IMR-90 (cell line): ENCODE measurements around the gene E4F1. TPM values are rescaled to one million over a fixed set of nuclear protein-coding genes. Genes with fewer than 3 reads are reported as not detected.
"Not testable (repeated sequence)": the region's sequence is repeated elsewhere in the genome, so short reads cannot be mapped to it uniquely, and the experiment has no call there.

Experiments used
- ATAC-seq: fragments of 200-7000 bp; cut with Tn5 transposase; 2 replicates; pipeline ENCODE4 v1.9.1; 2020; ENCODE audit warnings: low read depth, mild to moderate bottlenecking, moderate library complexity
- BruUV-seq: library from RNA; stranded (reverse); fragments of 400-500 nt; replicated peaks from 2 replicates; lab custom pipeline; 2021; lab: Mats Ljungman, UMichigan
- CTCF ChIA-PET: fragments of 300-600 bp; formaldehyde crosslinking; extraction: SDS; loops from one replicate; lab custom pipeline; 2021; ENCODE audit warnings: antibody characterized with exemption; lab: Yijun Ruan, JAX
- POLR2A ChIA-PET: fragments of 300-600 bp; sonication (Branson Sonifier 250); formaldehyde crosslinking; loops from one replicate; lab custom pipeline; 2022; ENCODE audit warnings: antibody characterized with exemption; ENCODE audit not compliant: unreplicated experiment; lab: Charles Lee
- DNase-seq: peaks from one replicate; pipeline ENCODE4 v3.0.0; 2013
- H2AFZ ChIP-seq: replicated peaks from 2 replicates; pipeline ENCODE3; 2013; ENCODE audit warnings: low read length, mild to moderate bottlenecking; ENCODE audit not compliant: poor library complexity
- H2AK5ac ChIP-seq: 2 replicates; pipeline ENCODE4 v1.6.1; 2013; ENCODE audit warnings: low read depth, low read length, inconsistent platforms
- H2AK9ac ChIP-seq: replicated peaks from 2 replicates; pipeline ENCODE3; 2013; ENCODE audit warnings: mild to moderate bottlenecking, low read depth, low read length, moderate library complexity; ENCODE audit not compliant: poor library complexity
- H2BK120ac ChIP-seq: 2 replicates; pipeline ENCODE4 v1.6.1; 2013; ENCODE audit warnings: low read depth, low read length, inconsistent platforms
- H2BK15ac ChIP-seq: 3 replicates; pipeline ENCODE4 v1.6.1; 2013; ENCODE audit warnings: low read depth, low read length, inconsistent platforms
- H2BK20ac ChIP-seq: 2 replicates; pipeline ENCODE4 v1.6.1; 2013; ENCODE audit warnings: low read depth, mild to moderate bottlenecking, inconsistent platforms, low read length, moderate library complexity
- H2BK5ac ChIP-seq: 2 replicates; pipeline ENCODE4 v1.6.1; 2013; ENCODE audit warnings: mild to moderate bottlenecking, low read depth, low read length, inconsistent platforms; ENCODE audit not compliant: poor library complexity, severe bottlenecking
- H3K14ac ChIP-seq: replicated peaks from 2 replicates; pipeline ENCODE4 v1.6.1; 2013; ENCODE audit warnings: low read depth, low read length, inconsistent platforms
- H3K18ac ChIP-seq: 2 replicates; pipeline ENCODE4 v1.6.1; 2013; ENCODE audit warnings: low read depth, low read length, control low read depth
- H3K23ac ChIP-seq: 2 replicates; pipeline ENCODE4 v1.6.1; 2013; ENCODE audit warnings: low read depth, low read length, inconsistent platforms
- H3K27ac ChIP-seq: 2 replicates; pipeline ENCODE4 v1.5.1; 2013; ENCODE audit warnings: mild to moderate bottlenecking, control low read depth, low read length; ENCODE audit not compliant: insufficient read depth
- H3K27me3 ChIP-seq: 2 replicates; pipeline ENCODE4 v1.6.1; 2013; ENCODE audit warnings: low read length; ENCODE audit not compliant: control insufficient read depth, insufficient read depth
- H3K36me3 ChIP-seq: 2 replicates; pipeline ENCODE4 v1.6.1; 2013; ENCODE audit warnings: low read length, mixed read lengths; ENCODE audit not compliant: control insufficient read depth, insufficient read depth
- H3K4ac ChIP-seq: 2 replicates; pipeline ENCODE4 v1.6.1; 2013; ENCODE audit warnings: low read depth, low read length, inconsistent platforms
- H3K4me1 ChIP-seq: 2 replicates; pipeline ENCODE4 v1.6.1; 2013; ENCODE audit warnings: low read length, mixed read lengths; ENCODE audit not compliant: control insufficient read depth, insufficient read depth
- H3K4me2 ChIP-seq: 2 replicates; pipeline ENCODE4 v1.6.1; 2013; ENCODE audit warnings: low read depth, mild to moderate bottlenecking, control low read depth, low read length, moderate library complexity
- H3K4me3 ChIP-seq: 2 replicates; pipeline ENCODE4 v1.5.1; 2013; ENCODE audit warnings: low read depth, mild to moderate bottlenecking, control low read depth, low read length, moderate library complexity; ENCODE audit not compliant: insufficient read depth
- H3K56ac ChIP-seq: 2 replicates; pipeline ENCODE4 v1.6.1; 2013; ENCODE audit warnings: low read length, inconsistent platforms; ENCODE audit not compliant: insufficient read depth; ENCODE audit errors: extremely low read depth
- H3K79me1 ChIP-seq, 2 experiments: 2 replicates each; pipeline ENCODE4 v1.6.1; 2013; ENCODE audit warnings: low read length in 2 of 2, inconsistent platforms in 1 of 2, low read depth in 1 of 2
- H3K9ac ChIP-seq: 2 replicates; pipeline ENCODE4 v1.6.1; 2013; ENCODE audit warnings: low read depth, low read length, control low read depth
- H3K9me1 ChIP-seq: 2 replicates; pipeline ENCODE4 v1.6.1; 2013; ENCODE audit warnings: low read length, inconsistent platforms; ENCODE audit not compliant: insufficient read depth
- H3K9me3 ChIP-seq: 2 replicates; pipeline ENCODE4 v1.6.1; 2013; ENCODE audit warnings: low read length; ENCODE audit not compliant: control insufficient read depth, insufficient read depth
- H4K20me1 ChIP-seq: 2 replicates; pipeline ENCODE4 v1.6.1; 2013; ENCODE audit warnings: low read length, inconsistent platforms; ENCODE audit not compliant: insufficient read depth
- H4K5ac ChIP-seq: 2 replicates; pipeline ENCODE4 v1.6.1; 2013; ENCODE audit warnings: mild to moderate bottlenecking, low read depth, low read length, control low read depth
- H4K8ac ChIP-seq, 2 experiments: 2 replicates each; pipeline ENCODE4 v1.6.1; 2013; ENCODE audit warnings: low read depth in 2 of 2, low read length in 2 of 2, control low read depth in 1 of 2, inconsistent platforms in 1 of 2
- H4K91ac ChIP-seq: 2 replicates; pipeline ENCODE4 v1.6.1; 2013; ENCODE audit warnings: low read depth, low read length, inconsistent platforms; ENCODE audit not compliant: insufficient read depth
- MAZ ChIP-seq: IDR thresholded peaks from 2 replicates; pipeline ENCODE4 v1.6.1; 2012; ENCODE audit warnings: low read depth, mild to moderate bottlenecking, low read length, improper control_type of control experiment, moderate library complexity, borderline replicate concordance
- MXI1 ChIP-seq: IDR thresholded peaks from 2 replicates; pipeline ENCODE4 v1.6.1; 2012; ENCODE audit warnings: low read depth, mild to moderate bottlenecking, low read length, moderate library complexity, borderline replicate concordance
- RAD21 ChIP-seq: IDR thresholded peaks from 2 replicates; pipeline ENCODE4 v1.6.1; 2012; ENCODE audit warnings: low read length, improper control_type of control experiment
- WGBS, 2 experiments: methylation state at CpG; one replicate each; pipeline versions ENCODE4 v1.1.5 to v1.1.7; 2013; ENCODE audit warnings: missing lambda C conversion rate in 2 of 2; ENCODE audit not compliant: insufficient read length in 1 of 2; ENCODE audit errors: extremely low coverage in 2 of 2; 5-methylcytosine and 5-hydroxymethylcytosine counted together
- dilution Hi-C: fragments of 300-500 bp; cut with HindIII; formaldehyde crosslinking; loops from one replicate; pipeline ENCODE4 v1.14.3; 2018; ENCODE audit warnings: low sequenced_read_pairs; ENCODE audit not compliant: unreplicated experiment
- in situ Hi-C: fragments of 300-500 bp; cut with MboI; formaldehyde crosslinking; loops from 3 replicates; pipeline ENCODE4 v1.14.3; 2019; ENCODE audit warnings: low sequenced_read_pairs, inconsistent platforms, mixed read lengths
- intact Hi-C: fragments of 100-400 bp; cut with micrococcal nuclease; formaldehyde crosslinking; loops from 2 replicates; pipeline ENCODE4 v1.10.0; 2022
- polyA plus RNA-seq, 3 experiments: library from polyadenylated mRNA; depleted of rRNA; stranded (reverse); fragments of >200 nt; gene quantifications; 2 replicates each; pipeline ENCODE4 v1.2.3, GENCODE V29; 2012; ENCODE audit warnings: low replicate concordance in 1 of 3
- total RNA-seq: library from RNA; depleted of rRNA; stranded (reverse); fragments of >200 nt; gene quantifications from 2 replicates; pipeline ENCODE4 v1.2.3, GENCODE V29; 2012

Gene E4F1
- total and polyA plus RNA-seq, 2 of the 4 experiments (the other 2 are of a cell fraction), result 13.1 to 33.0 TPM

DNA sequence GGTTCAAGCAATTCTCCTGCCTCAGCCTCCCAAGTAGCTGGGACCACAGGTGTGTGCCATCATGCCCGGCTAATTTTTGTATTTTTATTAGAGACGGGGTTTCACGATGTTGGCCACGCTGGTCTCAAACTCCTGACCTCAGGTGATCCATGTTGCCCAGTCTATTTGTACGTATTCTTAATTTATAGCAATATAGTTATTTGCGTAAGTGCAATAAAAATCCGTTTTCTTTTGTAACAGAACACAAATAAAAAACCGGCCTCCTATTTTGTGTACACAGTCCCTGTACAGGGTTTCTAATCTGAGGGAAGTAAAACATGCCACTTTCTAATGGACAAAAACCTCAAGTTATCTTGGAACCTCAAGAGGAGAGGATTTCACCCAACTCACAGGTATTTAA lies 36.9 kb downstream of the E4F1 start:
- Histone ChIP-seq H2AFZ (no peak overlapping the region), H3K23ac (no peak overlapping the region), H4K91ac (no peak overlapping the region), H2AK9ac (no peak overlapping the region), H3K56ac (no peak overlapping the region), H3K27me3 (no peaks in the 10 kb centered on the region), H2BK20ac (no peak overlapping the region), H3K4ac (no peak overlapping the region), H4K20me1 (peaks cover 47% of the 10 kb centered on the region), H2BK120ac (no peak overlapping the region), H3K18ac (no peak overlapping the region), H3K9me1 (peaks cover 3% of the 10 kb centered on the region), H3K9me3 (no peaks in the 10 kb centered on the region), H3K79me1 (peaks cover 24 to 54% of the 10 kb centered on the region in 2 experiments), H3K4me2 (no peak overlapping the region), H3K4me3 (no peak overlapping the region), H3K36me3 (peaks cover 60% of the 10 kb centered on the region), H2BK15ac (no peak overlapping the region), H4K5ac (no peak overlapping the region), H3K27ac (no peak overlapping the region), H2BK5ac (no peak overlapping the region), H3K9ac (no peak overlapping the region), H3K4me1 (no peaks in the 10 kb centered on the region), H2AK5ac (no peak overlapping the region), H3K14ac (no peak overlapping the region), H4K8ac (no peak overlapping the region)
- DNase-seq, result no peak
- ChIA-PET POLR2A (no interaction called here), CTCF (interaction anchor here (1.1 kb wide), 1 partner anchor 9 kb away, joined by 4 read pairs; the partner anchor contains the start of gene ECI1)
- intact Hi-C loops (no loop called here), in situ Hi-C loops (no loop called here), dilution Hi-C loops (no loop called here)
- WGBS, 2 experiments, result no CpG with 5 or more reads among the region's 8 CpGs
- BruUV-seq, result no TSS peak
- no peak for TF ChIP-seq MAZ
- TF ChIP-seq MXI1, result no peak
- TF ChIP-seq RAD21, result no peak
- ATAC-seq, result no peak

DNA sequence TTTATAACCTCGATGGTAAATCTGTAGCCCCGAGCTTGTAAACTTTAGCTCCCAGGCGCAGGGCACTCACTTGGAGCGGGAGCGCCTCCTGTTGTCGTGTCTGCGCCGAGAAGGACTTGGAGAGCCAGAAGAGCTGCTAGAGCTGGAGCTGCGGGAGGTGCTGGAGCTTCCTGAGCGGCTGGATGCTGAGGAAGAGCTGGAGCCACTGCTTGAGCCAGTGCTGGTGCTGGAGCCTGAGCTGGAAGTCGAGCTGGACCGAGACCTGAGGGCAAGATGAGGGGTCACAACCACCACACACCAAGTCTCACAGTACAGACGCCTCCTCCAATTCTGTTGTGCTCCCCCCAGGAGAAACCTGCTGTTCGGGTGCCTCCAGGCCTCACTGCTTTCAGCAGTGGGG lies 39.6 kb downstream of the E4F1 start:
- BruUV-seq, H4K5ac ChIP-seq, H3K4me2 ChIP-seq, H3K23ac ChIP-seq, dilution Hi-C loops, H2BK15ac ChIP-seq, H2AFZ ChIP-seq, H3K18ac ChIP-seq, H3K4me1 ChIP-seq, CTCF ChIA-PET, H3K9me1 ChIP-seq, H3K27me3 ChIP-seq, H2BK20ac ChIP-seq, in situ Hi-C loops, H4K91ac ChIP-seq, H3K14ac ChIP-seq, H3K4ac ChIP-seq, DNase-seq, H2AK9ac ChIP-seq, H2AK5ac ChIP-seq, H2BK5ac ChIP-seq, H2BK120ac ChIP-seq, intact Hi-C loops, POLR2A ChIA-PET, H4K8ac ChIP-seq, H3K27ac ChIP-seq, H3K4me3 ChIP-seq, ATAC-seq, H3K9ac ChIP-seq, H3K56ac ChIP-seq, H3K9me3 ChIP-seq: not testable (repeated sequence)
- peaks cover 39% of the 10 kb centered on the region for H3K36me3 ChIP-seq
- peaks cover 58% of the 10 kb centered on the region for H4K20me1 ChIP-seq
- WGBS, 2 experiments, result 98% methylated on average over 8 of the region's 14 CpGs; no CpG with 5 or more reads in 1 of the 2 experiments
- H3K79me1 ChIP-seq, result peaks cover 15 to 38% of the 10 kb centered on the region in 2 experiments
